Measurements from ENCODE around the gene FCN2. TPM values are rescaled to one million over a fixed set of nuclear protein-coding genes. Genes with fewer than 3 reads are reported as not detected.

Gene FCN2
- total RNA-seq, 1 experiment from 2014 or later: not detected

DNA sequence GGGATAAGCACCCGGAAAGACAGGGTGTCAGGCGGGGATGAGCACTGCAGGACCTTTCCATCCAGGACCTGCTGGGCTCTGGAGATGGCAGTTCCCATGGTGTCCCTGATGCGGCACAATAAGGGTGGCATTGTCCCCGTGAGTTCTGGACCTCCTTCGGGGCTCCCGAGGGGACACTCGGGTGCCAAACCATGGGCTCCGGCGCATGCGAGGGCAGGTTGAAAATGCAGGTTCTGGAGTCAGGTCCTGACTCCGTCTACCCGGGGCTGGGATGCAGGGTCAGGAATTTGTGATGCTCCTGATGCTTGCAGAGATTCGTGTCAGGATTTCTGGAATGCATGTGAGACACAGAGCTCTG, 682 bp downstream of the FCN2 start:
- no peak overlapping the region for H3K4me2 ChIP-seq (ENCODE audit: low read length)
- BruUV-seq (replicated peaks): no TSS peak
- ATAC-seq (no peak), DNase-seq (ENCODE audit: low read depth, low spot score) (no peak)
- H3K4me3 ChIP-seq (replicated peaks in 1 of 2; ENCODE audit: low read depth in 1 of 2, low read length in 2 of 2): no peak overlapping the region
- no peaks in the 10 kb centered on the region for H3K4me1 ChIP-seq (ENCODE audit: control insufficient read depth in 1 of 2, insufficient read depth in 2 of 2, low read length in 2 of 2)
- no peaks in the 10 kb centered on the region for H3K9me2 ChIP-seq (ENCODE audit: insufficient read depth)
- RAD21 ChIA-PET (ENCODE audit: low non-redundant PET in 1 of 2, low total read pairs in 2 of 2, uncharacterized antibody in 2 of 2, unreplicated experiment in 2 of 2): no interaction called here
- H3K79me2 ChIP-seq (ENCODE audit: insufficient read depth, low read length): no peaks in the 10 kb centered on the region
- CTCF ChIA-PET: no interaction called here
- no peaks in the 10 kb centered on the region for H4K20me1 ChIP-seq (ENCODE audit: insufficient read depth)
- H3K27me3 ChIP-seq (ENCODE audit: insufficient read depth, low read length): no peaks in the 10 kb centered on the region; the same call in 1 of the 2 replicates
- TF ChIP-seq YY1 (IDR thresholded peaks at IDR 0.05; ENCODE audit: extremely low read depth, insufficient replicate concordance, low read depth, low read length) (no peak), EZH2phosphoT487 (IDR thresholded peaks at IDR 0.05; ENCODE audit: borderline replicate concordance) (no peak), CEBPB (IDR thresholded peaks at IDR 0.05; ENCODE audit: low read depth) (no peak), ELF1 (IDR thresholded peaks at IDR 0.05; ENCODE audit: borderline replicate concordance, low read depth) (no peak), JUND (IDR thresholded peaks at IDR 0.05) (no peak), ZNF274 (IDR thresholded peaks at IDR 0.05; ENCODE audit: low read depth, low read length) (no peak), TCF7L2 (IDR thresholded peaks at IDR 0.05; ENCODE audit: borderline replicate concordance, extremely low read depth, insufficient read depth, insufficient read length) (no peak), ZFX (IDR thresholded peaks at IDR 0.05) (no peak), EZH2 (IDR thresholded peaks at IDR 0.05) (no peak), MAX (IDR thresholded peaks at IDR 0.05) (no peak), POLR2AphosphoS5 (IDR thresholded peaks at IDR 0.05; ENCODE audit: low read depth, low read length) (no peak), POLR2A (IDR thresholded peaks at IDR 0.05; ENCODE audit: borderline replicate concordance, extremely low read depth, insufficient read depth, insufficient read length) (no peak), ATF3 (IDR thresholded peaks at IDR 0.05) (no peak), RAD21 (IDR thresholded peaks at IDR 0.05; ENCODE audit: low read depth) (no peak)
- TF ChIP-seq, protein P1, sequence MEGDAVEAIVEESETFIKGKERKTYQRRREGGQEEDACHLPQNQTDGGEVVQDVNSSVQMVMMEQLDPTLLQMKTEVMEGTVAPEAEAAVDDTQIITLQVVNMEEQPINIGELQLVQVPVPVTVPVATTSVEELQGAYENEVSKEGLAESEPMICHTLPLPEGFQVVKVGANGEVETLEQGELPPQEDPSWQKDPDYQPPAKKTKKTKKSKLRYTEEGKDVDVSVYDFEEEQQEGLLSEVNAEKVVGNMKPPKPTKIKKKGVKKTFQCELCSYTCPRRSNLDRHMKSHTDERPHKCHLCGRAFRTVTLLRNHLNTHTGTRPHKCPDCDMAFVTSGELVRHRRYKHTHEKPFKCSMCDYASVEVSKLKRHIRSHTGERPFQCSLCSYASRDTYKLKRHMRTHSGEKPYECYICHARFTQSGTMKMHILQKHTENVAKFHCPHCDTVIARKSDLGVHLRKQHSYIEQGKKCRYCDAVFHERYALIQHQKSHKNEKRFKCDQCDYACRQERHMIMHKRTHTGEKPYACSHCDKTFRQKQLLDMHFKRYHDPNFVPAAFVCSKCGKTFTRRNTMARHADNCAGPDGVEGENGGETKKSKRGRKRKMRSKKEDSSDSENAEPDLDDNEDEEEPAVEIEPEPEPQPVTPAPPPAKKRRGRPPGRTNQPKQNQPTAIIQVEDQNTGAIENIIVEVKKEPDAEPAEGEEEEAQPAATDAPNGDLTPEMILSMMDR (IDR thresholded peaks at IDR 0.05 in 2 of 3, conservative IDR thresholded peaks at IDR 0.05 in 1 of 3; ENCODE audit: borderline replicate concordance in 1 of 3, insufficient read depth in 1 of 3, low read depth in 2 of 3, low read length in 2 of 3): no peak
- no peaks in the 10 kb centered on the region for H3K36me3 ChIP-seq (ENCODE audit: control insufficient read depth in 1 of 2, insufficient read depth in 2 of 2, low read length in 2 of 2)
- no peak overlapping the region for H3K27ac ChIP-seq (ENCODE audit: low read depth, low read length)
- intact Hi-C loops (cut with micrococcal nuclease): no loop called here
- POLR2A ChIA-PET: no interaction called here
- no peak overlapping the region for H3K9ac ChIP-seq (ENCODE audit: low read length)
- no peaks in the 10 kb centered on the region for H3K9me3 ChIP-seq (ENCODE audit: control insufficient read depth in 1 of 2, insufficient read depth in 1 of 2, low read depth in 1 of 2, low read length in 2 of 2)
- H2AFZ ChIP-seq (ENCODE audit: low read depth, low read length, poor library complexity, severe bottlenecking): no peak overlapping the region
